B cell (primary cell): ENCODE measurements around the gene PNKP. TPM values are rescaled to one million over a fixed set of nuclear protein-coding genes. Genes with fewer than 3 reads are reported as not detected.

ENCODE experiments used
- ATAC-seq: fragments of 200-7000 bp; cut with Tn5 transposase; one replicate; pipeline ENCODE4 v1.10.0; 2021; ENCODE audit warnings: low read depth, mild to moderate bottlenecking, moderate number of reproducible peaks, moderate library complexity
- CTCF ChIA-PET: fragments of 350-600 bp; sonication (Branson Sonifier 250); formaldehyde crosslinking; loops from one replicate; lab custom pipeline; 2021; ENCODE audit warnings: antibody characterized with exemption, inconsistent platforms; lab: Charles Lee
- POLR2A ChIA-PET: fragments of 350-600 bp; sonication (Branson Sonifier 250); formaldehyde crosslinking; loops from one replicate; lab custom pipeline; 2021; ENCODE audit warnings: antibody characterized with exemption; lab: Charles Lee
- DNase-seq: peaks from one replicate; pipeline ENCODE4 v3.0.0; 2013
- H2AFZ ChIP-seq: 2 replicates; pipeline ENCODE4 v1.6.1; 2012; ENCODE audit warnings: mild to moderate bottlenecking, low read depth, low read length; ENCODE audit not compliant: insufficient read depth, poor library complexity, severe bottlenecking
- H3K27ac ChIP-seq, 2 donors: 1 replicate in 1 of 2; 2 replicates in 1 of 2; pipeline ENCODE4 v1.5.1; 2012 to 2013; ENCODE audit warnings: low read length in 2 of 2, mild to moderate bottlenecking in 2 of 2, moderate library complexity in 1 of 2
- H3K27me3 ChIP-seq, 4 experiments: fragments of 200-600 bp in 1 of 4; sonication (generic) in 1 of 4; replicated peaks in 1 of 4; 1 replicate in 2 of 4; 2 replicates in 2 of 4; pipeline versions ENCODE4 v1.6.1 to v1.7.0; 2013 to 2016; ENCODE audit warnings: low read length in 3 of 4, mild to moderate bottlenecking in 2 of 4, mixed read lengths in 1 of 4, moderate library complexity in 1 of 4; ENCODE audit not compliant: insufficient read depth in 4 of 4, control insufficient read depth in 3 of 4; ENCODE audit errors: control extremely low read depth in 1 of 4
- H3K36me3 ChIP-seq, 2 experiments: replicated peaks in 1 of 2; 1 replicate in 1 of 2; 2 replicates in 1 of 2; pipeline versions ENCODE4 v1.6.1 to v1.7.1; 2013; ENCODE audit warnings: low read length in 1 of 2; ENCODE audit not compliant: insufficient read depth in 2 of 2, control insufficient read depth in 1 of 2; ENCODE audit errors: control extremely low read depth in 1 of 2, extremely low read depth in 1 of 2
- H3K4me1 ChIP-seq, 2 donors: fragments of 200-600 bp in 1 of 2; sonication (generic) in 1 of 2; 1 replicate in 1 of 2; 2 replicates in 1 of 2; pipeline versions ENCODE4 v1.5.1 to v1.6.1; 2013 to 2017; ENCODE audit warnings: low read length in 2 of 2; ENCODE audit not compliant: control insufficient read depth in 2 of 2, insufficient read depth in 2 of 2
- H3K4me2 ChIP-seq: replicated peaks from 2 replicates; pipeline ENCODE3; 2012; ENCODE audit warnings: mild to moderate bottlenecking, low read depth, low read length; ENCODE audit not compliant: poor library complexity, severe bottlenecking
- H3K4me3 ChIP-seq, 5 experiments: fragments of 200-600 bp in 1 of 5; sonication (generic) in 1 of 5; 1 replicate in 3 of 5; 2 replicates in 2 of 5; pipeline versions ENCODE4 v1.5.1 to v1.7.0; 2011 to 2016; ENCODE audit warnings: low read length in 4 of 5, mild to moderate bottlenecking in 4 of 5, low read depth in 2 of 5, control low read depth in 1 of 5, moderate library complexity in 1 of 5; ENCODE audit not compliant: insufficient read depth in 1 of 5; ENCODE audit errors: control extremely low read depth in 1 of 5, extremely low read depth in 1 of 5
- H3K79me2 ChIP-seq: fragments of 200-600 bp; sonication (generic); one replicate; pipeline ENCODE4 v1.6.0; 2016; ENCODE audit warnings: low read length; ENCODE audit not compliant: control insufficient read depth, insufficient read depth
- H3K9ac ChIP-seq: fragments of 200-600 bp; sonication (generic); 2 replicates; pipeline ENCODE4 v1.6.1; 2017; ENCODE audit warnings: mild to moderate bottlenecking, low read length, moderate library complexity
- H3K9me3 ChIP-seq, 3 donors: one replicate each; pipeline versions ENCODE4 v1.6.1 to v1.7.1; 2013; ENCODE audit warnings: low read length in 2 of 3; ENCODE audit not compliant: control insufficient read depth in 2 of 3, insufficient read depth in 1 of 3; ENCODE audit errors: control extremely low read depth in 1 of 3
- H4K20me1 ChIP-seq: 2 replicates; pipeline ENCODE4 v1.6.0; 2012; ENCODE audit warnings: mild to moderate bottlenecking, low read length; ENCODE audit not compliant: insufficient read depth, control insufficient read depth, poor library complexity, severe bottlenecking
- H3K27ac Mint-ChIP-seq: one replicate; pipeline ENCODE4 v1.8.0; 2021; ENCODE audit warnings: mixed read lengths
- H3K27me3 Mint-ChIP-seq: one replicate; pipeline ENCODE4 v1.8.0; 2021; ENCODE audit warnings: mixed read lengths
- H3K4me1 Mint-ChIP-seq: one replicate; pipeline ENCODE4 v1.8.0; 2021; ENCODE audit warnings: mixed read lengths
- H3K4me3 Mint-ChIP-seq: one replicate; pipeline ENCODE4 v1.8.0; 2021; ENCODE audit warnings: mixed read lengths
- H3K9me3 Mint-ChIP-seq: one replicate; pipeline ENCODE4 v1.8.0; 2022; ENCODE audit warnings: mixed read lengths; ENCODE audit not compliant: insufficient read depth
- EZH2 ChIP-seq: IDR thresholded peaks from 2 replicates; pipeline ENCODE4 v1.6.1; 2012; ENCODE audit warnings: borderline replicate concordance, low read depth, mild to moderate bottlenecking, moderate library complexity, low read length; ENCODE audit not compliant: insufficient read depth, poor library complexity, severe bottlenecking
- WGBS: methylation state at CpG from one replicate; pipeline ENCODE4 v1.1.5; 2013; ENCODE audit warnings: missing lambda C conversion rate; ENCODE audit not compliant: insufficient coverage; 5-methylcytosine and 5-hydroxymethylcytosine counted together
- intact Hi-C: fragments of 100-400 bp; cut with micrococcal nuclease; formaldehyde crosslinking; loops from one replicate; pipeline ENCODE4 v1.10.0; 2022
- polyA plus RNA-seq: library from polyadenylated mRNA; depleted of rRNA; stranded (reverse); fragments of >200 nt; gene quantifications from 2 replicates; pipeline ENCODE4 v1.2.3, GENCODE V29; 2012
- total RNA-seq, 2 donors: library from RNA; stranded (reverse); fragments of 120-200 nt in 1 of 2; gene quantifications; 1 replicate in 1 of 2; 2 replicates in 1 of 2; pipeline versions ENCODE4 v1.2.3 to v1.2.4, GENCODE V29; 2013 to 2022
- TF ChIP-seq, protein P1 (sequence below): fragments of 200-600 bp; IDR thresholded peaks from one replicate; pipeline ENCODE4 v1.8.0; 2022; ENCODE audit warnings: antibody characterized with exemption, mild to moderate bottlenecking

Gene PNKP
- total and polyA plus RNA-seq, 2 donors (not counting 1 experiment from before 2014, with no cell fraction given): 173 to 274 TPM

GRCh38 chr19:49894011-49894664 lies 26.8 kb upstream of the PNKP start:
- Histone ChIP-seq H3K27me3 (no peaks in the 10 kb centered on the region), H3K4me1 (peaks cover 32 to 54% of the 10 kb centered on the region in 2 donors), H3K79me2 (peaks cover 4% of the 10 kb centered on the region), H2AFZ (no peak overlapping the region), H3K9ac (no peak overlapping the region), H3K4me2 (no peak overlapping the region), H3K9me3 (peaks cover 0 to 7% (median 0%) of the 10 kb centered on the region in 3 donors), H3K4me3 (no peak overlapping the region), H4K20me1 (peaks cover 7% of the 10 kb centered on the region), H3K27ac (no peak overlapping the region), H3K36me3 (no peaks in the 10 kb centered on the region)
- ATAC-seq (no peak), DNase-seq (no peak)
- no peaks in the 10 kb centered on the region for H3K9me3 Mint-ChIP-seq
- ChIA-PET POLR2A (interaction anchor here (0.6 to 1.1 kb wide), 4 partner anchors 17 to 50 kb away, joined by 3 to 10 read pairs (median 4); partner anchors contain the start of gene AKT1S1), CTCF (interaction anchor here (1.0 to 3.6 kb wide), 3 partner anchors 17 to 23 kb away, joined by 3 to 17 read pairs (median 5); partner anchors contain the start of genes AKT1S1 and TBC1D17)
- peak overlapping the region; percentile 15 for H3K27ac Mint-ChIP-seq
- 90% methylated on average over 11 of the region's 18 CpGs for WGBS
- no peaks in the 10 kb centered on the region for H3K27me3 Mint-ChIP-seq
- H3K4me3 Mint-ChIP-seq: no peak overlapping the region
- intact Hi-C loops: no loop called here
- H3K4me1 Mint-ChIP-seq: peaks cover 56% of the 10 kb centered on the region
- TF ChIP-seq, protein P1, sequence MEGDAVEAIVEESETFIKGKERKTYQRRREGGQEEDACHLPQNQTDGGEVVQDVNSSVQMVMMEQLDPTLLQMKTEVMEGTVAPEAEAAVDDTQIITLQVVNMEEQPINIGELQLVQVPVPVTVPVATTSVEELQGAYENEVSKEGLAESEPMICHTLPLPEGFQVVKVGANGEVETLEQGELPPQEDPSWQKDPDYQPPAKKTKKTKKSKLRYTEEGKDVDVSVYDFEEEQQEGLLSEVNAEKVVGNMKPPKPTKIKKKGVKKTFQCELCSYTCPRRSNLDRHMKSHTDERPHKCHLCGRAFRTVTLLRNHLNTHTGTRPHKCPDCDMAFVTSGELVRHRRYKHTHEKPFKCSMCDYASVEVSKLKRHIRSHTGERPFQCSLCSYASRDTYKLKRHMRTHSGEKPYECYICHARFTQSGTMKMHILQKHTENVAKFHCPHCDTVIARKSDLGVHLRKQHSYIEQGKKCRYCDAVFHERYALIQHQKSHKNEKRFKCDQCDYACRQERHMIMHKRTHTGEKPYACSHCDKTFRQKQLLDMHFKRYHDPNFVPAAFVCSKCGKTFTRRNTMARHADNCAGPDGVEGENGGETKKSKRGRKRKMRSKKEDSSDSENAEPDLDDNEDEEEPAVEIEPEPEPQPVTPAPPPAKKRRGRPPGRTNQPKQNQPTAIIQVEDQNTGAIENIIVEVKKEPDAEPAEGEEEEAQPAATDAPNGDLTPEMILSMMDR: no peak
- no peak for TF ChIP-seq EZH2

DNA sequence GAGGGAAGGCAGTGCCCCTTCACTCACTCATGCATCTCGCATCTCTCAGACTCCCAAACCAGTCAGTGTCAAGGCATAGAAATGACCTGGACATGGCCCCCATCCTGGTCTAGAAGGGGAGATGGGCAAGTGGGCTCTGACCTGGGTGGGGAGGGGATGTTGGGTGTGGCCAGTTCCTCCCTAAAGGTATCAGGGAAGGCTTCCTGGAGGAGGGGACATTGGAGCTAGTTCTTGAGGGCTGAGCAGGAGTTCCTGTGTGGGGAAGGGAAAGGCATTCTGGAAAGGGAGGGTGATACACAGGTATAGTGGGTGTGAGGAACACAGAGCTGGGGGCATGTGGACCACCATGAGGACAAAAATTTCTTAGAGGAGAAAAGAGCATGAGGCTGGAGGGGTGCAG lies 25.3 kb upstream of the PNKP start:
- H3K27ac Mint-ChIP-seq: no peak overlapping the region
- DNase-seq (no peak), ATAC-seq (no peak)
- peaks cover 0 to 7% (median 0%) of the 10 kb centered on the region in 3 donors for H3K9me3 ChIP-seq
- no peak overlapping the region for H3K4me2 ChIP-seq
- TF ChIP-seq, protein P1: no peak
- TF ChIP-seq EZH2: no peak
- H3K79me2 ChIP-seq: peaks cover 4% of the 10 kb centered on the region
- peaks cover 12% of the 10 kb centered on the region for H4K20me1 ChIP-seq
- peaks cover 30 to 46% of the 10 kb centered on the region in 2 donors for H3K4me1 ChIP-seq
- H3K4me1 Mint-ChIP-seq: peaks cover 55% of the 10 kb centered on the region
- H3K4me3 ChIP-seq: no peak overlapping the region
- no peak overlapping the region for H3K4me3 Mint-ChIP-seq
- ChIA-PET POLR2A (interaction anchor here (0.9 kb wide), 1 partner anchor 14 kb away, joined by 3 read pairs; no protein-coding TSS in a partner anchor), CTCF (no interaction called here)
- H3K27ac ChIP-seq: no peak overlapping the region
- H3K36me3 ChIP-seq: no peaks in the 10 kb centered on the region
- intact Hi-C loops: no loop called here
- no peak overlapping the region for H2AFZ ChIP-seq
- no peaks in the 10 kb centered on the region for H3K9me3 Mint-ChIP-seq
- H3K9ac ChIP-seq: no peak overlapping the region
- no CpG with 5 or more reads among the region's 1 CpG for WGBS
- no peaks in the 10 kb centered on the region for H3K27me3 ChIP-seq
- no peaks in the 10 kb centered on the region for H3K27me3 Mint-ChIP-seq
